Activated B cell treated with CpG ODN at 0.5 μM for 24 hours (primary cell): ENCODE measurements around the gene LSAMP. TPM values are rescaled to one million over a fixed set of nuclear protein-coding genes. Genes with fewer than 3 reads are reported as not detected.

Experiments used
- ATAC-seq: fragments of 200-7000 bp; cut with Tn5 transposase; one replicate; pipeline ENCODE4 v1.10.0; 2021; ENCODE audit warnings: low read depth, mild to moderate bottlenecking, moderate library complexity
- CTCF ChIA-PET: fragments of 350-600 bp; sonication (Branson Sonifier 250); formaldehyde crosslinking; loops from one replicate; lab custom pipeline; 2021; ENCODE audit warnings: antibody characterized with exemption; lab: Charles Lee
- POLR2A ChIA-PET: fragments of 350-600 bp; sonication (Branson Sonifier 250); formaldehyde crosslinking; loops from one replicate; lab custom pipeline; 2021; ENCODE audit warnings: antibody characterized with exemption; lab: Charles Lee
- DNase-seq: peaks from one replicate; pipeline ENCODE4 v3.0.0; 2022
- H3K27ac Mint-ChIP-seq: one replicate; pipeline ENCODE4 v1.8.0; 2020; ENCODE audit warnings: mixed read lengths
- H3K27me3 Mint-ChIP-seq: one replicate; pipeline ENCODE4 v1.8.0; 2021; ENCODE audit warnings: mixed read lengths
- H3K36me3 Mint-ChIP-seq: one replicate; pipeline ENCODE4 v1.8.0; 2021; ENCODE audit warnings: low read depth, mixed read lengths
- H3K4me1 Mint-ChIP-seq: one replicate; pipeline ENCODE4 v1.8.0; 2021; ENCODE audit warnings: mixed read lengths
- H3K4me3 Mint-ChIP-seq: one replicate; pipeline ENCODE4 v1.8.0; 2020; ENCODE audit warnings: mild to moderate bottlenecking, mixed read lengths
- H3K9me3 Mint-ChIP-seq: one replicate; pipeline ENCODE4 v1.8.0; 2020; ENCODE audit warnings: mixed read lengths
- intact Hi-C: fragments of 100-400 bp; cut with micrococcal nuclease; formaldehyde crosslinking; loops from one replicate; pipeline ENCODE4 v1.15.1; 2024
- total RNA-seq: library from RNA; stranded (reverse); gene quantifications from 2 replicates; pipeline ENCODE4 v1.2.3, GENCODE V29; 2022
- TF ChIP-seq, protein P1 (sequence below): fragments of 200-600 bp; IDR thresholded peaks from one replicate; pipeline ENCODE4 v1.8.0; 2022; ENCODE audit warnings: antibody characterized with exemption, mild to moderate bottlenecking

Gene LSAMP
- total RNA-seq, 1 donor from 2014 or later: 0.16 TPM

DNA sequence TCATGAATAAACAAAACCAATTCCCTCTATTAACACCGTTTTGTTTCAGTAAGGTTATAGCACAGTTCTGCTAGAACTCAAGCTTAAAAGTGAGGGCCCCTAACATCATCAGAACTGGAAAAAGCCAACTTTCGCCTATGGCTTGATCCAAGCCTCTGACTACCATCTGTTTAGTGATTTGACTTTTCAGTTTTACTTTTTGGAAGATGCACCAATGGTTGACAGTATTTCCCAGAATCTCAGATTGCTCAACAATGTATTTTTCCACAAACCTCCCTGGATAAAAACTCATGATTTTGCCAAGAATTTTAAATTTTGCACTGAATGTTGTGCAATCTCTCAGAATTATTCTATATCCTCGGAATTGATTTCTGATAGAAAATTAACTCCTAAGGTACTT is 190.7 kb downstream of the LSAMP start:
- Mint-ChIP-seq H3K9me3 (no peaks in the 10 kb centered on the region), H3K36me3 (no peaks in the 10 kb centered on the region), H3K4me3 (no peak overlapping the region), H3K27me3 (no peaks in the 10 kb centered on the region), H3K27ac (no peak overlapping the region), H3K4me1 (no peaks in the 10 kb centered on the region)
- no peak for ATAC-seq
- ChIA-PET CTCF (no interaction called here), POLR2A (no interaction called here)
- intact Hi-C loops: no loop called here
- no peak for DNase-seq
- TF ChIP-seq, protein P1, sequence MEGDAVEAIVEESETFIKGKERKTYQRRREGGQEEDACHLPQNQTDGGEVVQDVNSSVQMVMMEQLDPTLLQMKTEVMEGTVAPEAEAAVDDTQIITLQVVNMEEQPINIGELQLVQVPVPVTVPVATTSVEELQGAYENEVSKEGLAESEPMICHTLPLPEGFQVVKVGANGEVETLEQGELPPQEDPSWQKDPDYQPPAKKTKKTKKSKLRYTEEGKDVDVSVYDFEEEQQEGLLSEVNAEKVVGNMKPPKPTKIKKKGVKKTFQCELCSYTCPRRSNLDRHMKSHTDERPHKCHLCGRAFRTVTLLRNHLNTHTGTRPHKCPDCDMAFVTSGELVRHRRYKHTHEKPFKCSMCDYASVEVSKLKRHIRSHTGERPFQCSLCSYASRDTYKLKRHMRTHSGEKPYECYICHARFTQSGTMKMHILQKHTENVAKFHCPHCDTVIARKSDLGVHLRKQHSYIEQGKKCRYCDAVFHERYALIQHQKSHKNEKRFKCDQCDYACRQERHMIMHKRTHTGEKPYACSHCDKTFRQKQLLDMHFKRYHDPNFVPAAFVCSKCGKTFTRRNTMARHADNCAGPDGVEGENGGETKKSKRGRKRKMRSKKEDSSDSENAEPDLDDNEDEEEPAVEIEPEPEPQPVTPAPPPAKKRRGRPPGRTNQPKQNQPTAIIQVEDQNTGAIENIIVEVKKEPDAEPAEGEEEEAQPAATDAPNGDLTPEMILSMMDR: no peak

DNA sequence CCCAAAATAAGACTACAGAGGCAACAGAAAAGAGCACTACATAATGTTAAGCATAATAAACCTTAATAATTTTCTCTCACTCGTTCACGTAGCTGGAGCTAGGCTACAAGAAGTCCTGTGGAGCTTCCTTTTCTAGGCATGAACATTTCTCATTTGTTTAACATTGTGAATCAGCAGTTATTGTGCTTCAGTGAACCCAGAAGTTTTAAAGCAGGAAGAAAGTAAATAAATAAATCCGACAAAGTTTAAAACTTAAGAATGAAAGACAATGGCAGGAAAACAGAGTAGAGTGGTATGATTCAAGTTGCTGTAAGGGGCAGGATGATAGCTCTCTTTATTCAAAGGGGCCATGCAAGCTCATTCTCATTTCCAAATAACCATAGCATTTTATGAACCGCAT is 191.8 kb downstream of the LSAMP start:
- no peak overlapping the region for H3K4me3 Mint-ChIP-seq
- H3K36me3 Mint-ChIP-seq: no peaks in the 10 kb centered on the region
- POLR2A ChIA-PET: no interaction called here
- DNase-seq (no peak), ATAC-seq (no peak)
- no peaks in the 10 kb centered on the region for H3K4me1 Mint-ChIP-seq
- H3K27me3 Mint-ChIP-seq: no peaks in the 10 kb centered on the region
- intact Hi-C loops: no loop called here
- no peaks in the 10 kb centered on the region for H3K9me3 Mint-ChIP-seq
- no peak overlapping the region for H3K27ac Mint-ChIP-seq
- TF ChIP-seq, protein P1: no peak
- CTCF ChIA-PET: no interaction called here

DNA sequence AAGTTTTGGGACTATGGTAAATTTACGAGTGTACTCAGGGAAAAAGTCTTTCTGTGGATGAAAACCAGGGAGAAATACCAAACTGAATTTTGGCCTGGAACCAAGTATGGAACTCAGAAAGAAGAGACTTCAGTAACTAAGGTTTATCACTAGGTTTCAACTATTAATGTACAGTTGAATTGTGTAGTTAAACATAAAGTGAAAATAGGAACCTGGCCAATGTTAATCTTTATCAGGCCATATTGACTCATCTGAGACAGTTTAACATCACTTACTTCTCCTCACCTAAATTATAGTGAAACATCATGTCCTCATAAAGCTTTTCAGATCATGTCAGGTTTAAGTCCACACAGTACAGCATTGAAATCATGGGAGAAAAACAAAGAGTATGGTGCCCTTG is 197.7 kb downstream of the LSAMP start:
- ChIA-PET POLR2A (no interaction called here), CTCF (no interaction called here)
- ATAC-seq (no peak), DNase-seq (no peak)
- Mint-ChIP-seq H3K9me3 (no peaks in the 10 kb centered on the region), H3K36me3 (no peaks in the 10 kb centered on the region), H3K27ac (no peak overlapping the region), H3K27me3 (no peaks in the 10 kb centered on the region), H3K4me1 (no peaks in the 10 kb centered on the region), H3K4me3 (no peak overlapping the region)
- TF ChIP-seq, protein P1: no peak
- intact Hi-C loops: no loop called here

DNA sequence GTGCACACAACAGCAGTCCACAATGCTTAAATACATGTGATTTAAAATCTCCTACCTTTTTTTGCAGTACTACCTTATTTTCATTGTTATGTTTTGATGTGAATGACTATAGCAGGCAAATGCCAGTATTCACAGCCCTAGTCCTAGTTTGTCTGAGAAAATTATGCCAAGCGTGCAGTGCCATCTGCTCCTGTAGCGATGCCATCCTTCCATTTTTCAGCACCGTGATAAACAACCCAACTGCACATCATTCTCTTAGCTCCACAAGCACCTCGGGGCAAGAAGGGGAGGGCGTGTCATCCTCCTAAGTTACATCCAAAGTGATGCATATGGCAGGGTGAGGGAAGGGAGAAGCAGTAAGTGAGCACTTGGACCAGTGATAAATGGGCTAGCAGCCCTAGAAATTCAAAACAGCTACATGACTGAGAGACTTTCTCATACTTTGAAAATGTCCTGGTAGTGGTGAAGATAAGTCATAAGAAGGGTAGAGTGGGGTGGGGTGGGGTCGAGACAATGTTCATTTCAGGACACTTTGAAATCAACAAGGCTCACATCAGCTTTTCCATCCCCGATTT is 198.8 kb downstream of the LSAMP start:
- H3K9me3 Mint-ChIP-seq: no peaks in the 10 kb centered on the region
- no peak overlapping the region for H3K27ac Mint-ChIP-seq
- ATAC-seq: no peak
- intact Hi-C loops: no loop called here
- H3K36me3 Mint-ChIP-seq: no peaks in the 10 kb centered on the region
- TF ChIP-seq, protein P1: no peak
- H3K4me1 Mint-ChIP-seq: no peaks in the 10 kb centered on the region
- no peak overlapping the region for H3K4me3 Mint-ChIP-seq
- POLR2A ChIA-PET: no interaction called here
- CTCF ChIA-PET: no interaction called here
- no peak for DNase-seq
- no peaks in the 10 kb centered on the region for H3K27me3 Mint-ChIP-seq

DNA sequence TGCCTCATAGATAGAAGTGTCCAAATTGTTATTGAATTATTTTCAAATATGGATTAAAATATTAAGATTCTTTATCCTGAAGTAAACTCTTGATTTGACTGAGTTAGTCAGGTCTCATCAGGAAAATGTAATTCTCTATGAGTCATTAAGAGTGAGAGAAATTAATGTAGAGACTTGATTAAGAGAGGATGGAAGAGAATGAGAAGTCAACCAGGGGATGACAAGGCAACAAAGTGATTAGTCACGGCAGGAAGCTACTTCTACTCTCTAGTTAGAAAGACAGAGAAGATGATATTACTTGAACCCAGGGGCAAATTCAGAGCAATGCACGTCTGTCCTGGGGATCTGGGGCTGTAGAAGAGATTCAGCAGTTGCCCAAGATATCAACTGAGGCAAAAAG is 202.5 kb downstream of the LSAMP start:
- no peak for ATAC-seq
- Mint-ChIP-seq H3K4me3 (no peak overlapping the region), H3K36me3 (no peaks in the 10 kb centered on the region), H3K27me3 (no peaks in the 10 kb centered on the region), H3K27ac (no peak overlapping the region), H3K9me3 (no peaks in the 10 kb centered on the region), H3K4me1 (no peaks in the 10 kb centered on the region)
- TF ChIP-seq, protein P1: no peak
- POLR2A ChIA-PET: no interaction called here
- CTCF ChIA-PET: no interaction called here
- intact Hi-C loops: no loop called here
- no peak for DNase-seq
